K562 (cell line): ENCODE measurements around the gene RASSF3. TPM values are rescaled to one million over a fixed set of nuclear protein-coding genes. Genes with fewer than 3 reads are reported as not detected.

ENCODE experiments used
- EGR1 ChIP-seq: fragments of 450-650 bp; conservative IDR thresholded peaks from 2 replicates; pipeline ENCODE4 v1.6.1; 2017; ENCODE audit warnings: mild to moderate bottlenecking
- GABPB1 ChIP-seq: sonication (generic); formaldehyde crosslinking; IDR thresholded peaks from 2 replicates; pipeline ENCODE4 v1.8.0; 2022; ENCODE audit warnings: mild to moderate bottlenecking, missing genetic modification reagents
- RBM17 ChIP-seq: fragments of 200-400 bp; formaldehyde crosslinking; IDR thresholded peaks from 2 replicates; pipeline ENCODE4 v1.6.1; 2017; ENCODE audit warnings: low read depth, mild to moderate bottlenecking, low read length, borderline replicate concordance
- SRF ChIP-seq, 2 experiments: fragments of 250-450, 450-650 bp in 1 of 2; sonication (Bioruptor Pico) in 1 of 2; sonication (generic) in 1 of 2; formaldehyde crosslinking; IDR thresholded peaks; 2 replicates each; pipeline versions ENCODE4 v1.5.0 to v1.5.1; 2020 to 2022; ENCODE audit warnings: mild to moderate bottlenecking in 1 of 2, missing genetic modification reagents in 1 of 2
- SRSF9 ChIP-seq: fragments of 200-400 bp; formaldehyde crosslinking; IDR thresholded peaks from 2 replicates; pipeline ENCODE4 v1.6.1; 2017; ENCODE audit warnings: low read depth, low read length, borderline replicate concordance
- STAG1 ChIP-seq: sonication (generic); formaldehyde crosslinking; IDR thresholded peaks from 2 replicates; pipeline ENCODE4 v1.5.0; 2020; ENCODE audit warnings: missing genetic modification reagents, borderline replicate concordance
- ZNF263 ChIP-seq: sonication (generic); formaldehyde crosslinking; IDR thresholded peaks from 2 replicates; pipeline ENCODE4 v1.8.0; 2022; ENCODE audit warnings: mild to moderate bottlenecking, missing genetic modification reagents, borderline replicate concordance
- polyA plus RNA-seq, 8 experiments: library from polyadenylated mRNA; depleted of rRNA in 4 of 8; stranded (reverse) in 5 of 8; unstranded in 3 of 8; fragments of >200 nt; fragmentation: Nextera tagmentation in 2 of 8; fragmentation: Illumina TruSeq in 1 of 8; extraction: Ambion mirVana in 2 of 8; extraction: Trizol in 1 of 8; gene quantifications; 2 replicates each; pipeline versions ENCODE4 v1.2.1 to v1.2.3, GENCODE V29; 2011 to 2014; ENCODE audit warnings: inconsistent platforms in 1 of 8, missing spikeins in 1 of 8
- total RNA-seq, 7 experiments: library from RNA; depleted of rRNA in 6 of 7; stranded (reverse); fragments of >200 nt in 6 of 7; fragmentation: Illumina TruSeq in 2 of 7; extraction: Trizol in 2 of 7; gene quantifications; 2 replicates each; pipeline versions ENCODE4 v1.2.1 to v1.2.3, GENCODE V29; 2011 to 2021; ENCODE audit warnings: low replicate concordance in 1 of 7
- TF ChIP-seq, protein P1 (sequence below): sonication (generic); formaldehyde crosslinking; IDR thresholded peaks from 2 replicates; pipeline ENCODE4 v1.8.1; 2023; ENCODE audit warnings: missing genetic modification reagents, mild to moderate bottlenecking, borderline replicate concordance
- TF ChIP-seq, protein P2 (sequence below): fragments of 200-600 bp; sonication (generic); IDR thresholded peaks from one replicate; pipeline ENCODE4 v1.6.1; 2012; ENCODE audit warnings: mild to moderate bottlenecking, low read depth, low read length, inconsistent platforms

The RASSF3 gene
- total and polyA plus RNA-seq, 9 of the 15 experiments (the other 6 are each of a cell fraction or from before 2014, with no cell fraction given), result 3.7 to 39.2 (median 20.2) TPM

DNA sequence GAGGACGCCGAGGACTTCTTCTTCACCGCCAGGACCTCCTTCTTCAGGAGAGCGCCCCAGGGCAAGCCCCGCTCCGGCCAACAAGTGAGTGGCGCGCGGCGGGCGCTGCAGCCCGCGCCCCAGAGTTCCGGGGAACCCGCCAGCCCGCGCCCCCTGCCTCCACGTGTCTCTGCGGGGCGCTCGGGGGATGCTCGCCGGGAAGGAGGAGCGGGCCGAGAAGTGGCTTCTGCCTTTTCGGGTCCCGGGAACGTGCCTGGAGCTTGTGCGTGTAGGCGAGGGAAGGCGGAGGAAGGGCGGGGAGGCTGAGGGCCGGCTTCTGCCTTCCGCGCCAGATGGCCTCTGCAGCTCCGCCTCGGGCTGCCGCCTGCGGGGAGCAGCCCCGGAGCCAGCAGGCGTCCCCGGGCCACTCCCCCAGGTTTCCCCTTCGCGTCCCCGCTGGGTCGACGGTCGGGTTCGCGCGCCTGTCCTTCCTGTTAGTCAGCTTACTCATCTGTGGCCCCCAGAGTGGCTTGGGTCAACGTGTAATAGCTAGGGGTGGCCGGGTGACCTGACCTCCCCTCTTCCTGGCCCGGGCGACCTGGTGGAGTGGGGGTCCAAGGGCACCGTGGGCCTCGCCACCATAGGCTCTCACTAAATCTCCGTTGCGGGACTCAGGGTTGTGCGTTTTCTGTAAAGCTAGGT, 505 bp downstream of the RASSF3 start (continued):
- TF ChIP-seq, protein P1, sequence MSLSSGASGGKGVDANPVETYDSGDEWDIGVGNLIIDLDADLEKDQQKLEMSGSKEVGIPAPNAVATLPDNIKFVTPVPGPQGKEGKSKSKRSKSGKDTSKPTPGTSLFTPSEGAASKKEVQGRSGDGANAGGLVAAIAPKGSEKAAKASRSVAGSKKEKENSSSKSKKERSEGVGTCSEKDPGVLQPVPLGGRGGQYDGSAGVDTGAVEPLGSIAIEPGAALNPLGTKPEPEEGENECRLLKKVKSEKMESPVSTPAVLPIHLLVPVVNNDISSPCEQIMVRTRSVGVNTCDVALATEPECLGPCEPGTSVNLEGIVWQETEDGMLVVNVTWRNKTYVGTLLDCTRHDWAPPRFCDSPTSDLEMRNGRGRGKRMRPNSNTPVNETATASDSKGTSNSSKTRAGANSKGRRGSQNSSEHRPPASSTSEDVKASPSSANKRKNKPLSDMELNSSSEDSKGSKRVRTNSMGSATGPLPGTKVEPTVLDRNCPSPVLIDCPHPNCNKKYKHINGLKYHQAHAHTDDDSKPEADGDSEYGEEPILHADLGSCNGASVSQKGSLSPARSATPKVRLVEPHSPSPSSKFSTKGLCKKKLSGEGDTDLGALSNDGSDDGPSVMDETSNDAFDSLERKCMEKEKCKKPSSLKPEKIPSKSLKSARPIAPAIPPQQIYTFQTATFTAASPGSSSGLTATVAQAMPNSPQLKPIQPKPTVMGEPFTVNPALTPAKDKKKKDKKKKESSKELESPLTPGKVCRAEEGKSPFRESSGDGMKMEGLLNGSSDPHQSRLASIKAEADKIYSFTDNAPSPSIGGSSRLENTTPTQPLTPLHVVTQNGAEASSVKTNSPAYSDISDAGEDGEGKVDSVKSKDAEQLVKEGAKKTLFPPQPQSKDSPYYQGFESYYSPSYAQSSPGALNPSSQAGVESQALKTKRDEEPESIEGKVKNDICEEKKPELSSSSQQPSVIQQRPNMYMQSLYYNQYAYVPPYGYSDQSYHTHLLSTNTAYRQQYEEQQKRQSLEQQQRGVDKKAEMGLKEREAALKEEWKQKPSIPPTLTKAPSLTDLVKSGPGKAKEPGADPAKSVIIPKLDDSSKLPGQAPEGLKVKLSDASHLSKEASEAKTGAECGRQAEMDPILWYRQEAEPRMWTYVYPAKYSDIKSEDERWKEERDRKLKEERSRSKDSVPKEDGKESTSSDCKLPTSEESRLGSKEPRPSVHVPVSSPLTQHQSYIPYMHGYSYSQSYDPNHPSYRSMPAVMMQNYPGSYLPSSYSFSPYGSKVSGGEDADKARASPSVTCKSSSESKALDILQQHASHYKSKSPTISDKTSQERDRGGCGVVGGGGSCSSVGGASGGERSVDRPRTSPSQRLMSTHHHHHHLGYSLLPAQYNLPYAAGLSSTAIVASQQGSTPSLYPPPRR (CRISPR knock-in tag), result no peak; the same call in 1 of the 2 replicates
- 0 out of 2 replicates have a peak, but pooled peaks have one; percentile 20 for TF ChIP-seq GABPB1
- peak; percentile 17; the same call in 1 of the 2 replicates for TF ChIP-seq STAG1
- TF ChIP-seq, protein P2, sequence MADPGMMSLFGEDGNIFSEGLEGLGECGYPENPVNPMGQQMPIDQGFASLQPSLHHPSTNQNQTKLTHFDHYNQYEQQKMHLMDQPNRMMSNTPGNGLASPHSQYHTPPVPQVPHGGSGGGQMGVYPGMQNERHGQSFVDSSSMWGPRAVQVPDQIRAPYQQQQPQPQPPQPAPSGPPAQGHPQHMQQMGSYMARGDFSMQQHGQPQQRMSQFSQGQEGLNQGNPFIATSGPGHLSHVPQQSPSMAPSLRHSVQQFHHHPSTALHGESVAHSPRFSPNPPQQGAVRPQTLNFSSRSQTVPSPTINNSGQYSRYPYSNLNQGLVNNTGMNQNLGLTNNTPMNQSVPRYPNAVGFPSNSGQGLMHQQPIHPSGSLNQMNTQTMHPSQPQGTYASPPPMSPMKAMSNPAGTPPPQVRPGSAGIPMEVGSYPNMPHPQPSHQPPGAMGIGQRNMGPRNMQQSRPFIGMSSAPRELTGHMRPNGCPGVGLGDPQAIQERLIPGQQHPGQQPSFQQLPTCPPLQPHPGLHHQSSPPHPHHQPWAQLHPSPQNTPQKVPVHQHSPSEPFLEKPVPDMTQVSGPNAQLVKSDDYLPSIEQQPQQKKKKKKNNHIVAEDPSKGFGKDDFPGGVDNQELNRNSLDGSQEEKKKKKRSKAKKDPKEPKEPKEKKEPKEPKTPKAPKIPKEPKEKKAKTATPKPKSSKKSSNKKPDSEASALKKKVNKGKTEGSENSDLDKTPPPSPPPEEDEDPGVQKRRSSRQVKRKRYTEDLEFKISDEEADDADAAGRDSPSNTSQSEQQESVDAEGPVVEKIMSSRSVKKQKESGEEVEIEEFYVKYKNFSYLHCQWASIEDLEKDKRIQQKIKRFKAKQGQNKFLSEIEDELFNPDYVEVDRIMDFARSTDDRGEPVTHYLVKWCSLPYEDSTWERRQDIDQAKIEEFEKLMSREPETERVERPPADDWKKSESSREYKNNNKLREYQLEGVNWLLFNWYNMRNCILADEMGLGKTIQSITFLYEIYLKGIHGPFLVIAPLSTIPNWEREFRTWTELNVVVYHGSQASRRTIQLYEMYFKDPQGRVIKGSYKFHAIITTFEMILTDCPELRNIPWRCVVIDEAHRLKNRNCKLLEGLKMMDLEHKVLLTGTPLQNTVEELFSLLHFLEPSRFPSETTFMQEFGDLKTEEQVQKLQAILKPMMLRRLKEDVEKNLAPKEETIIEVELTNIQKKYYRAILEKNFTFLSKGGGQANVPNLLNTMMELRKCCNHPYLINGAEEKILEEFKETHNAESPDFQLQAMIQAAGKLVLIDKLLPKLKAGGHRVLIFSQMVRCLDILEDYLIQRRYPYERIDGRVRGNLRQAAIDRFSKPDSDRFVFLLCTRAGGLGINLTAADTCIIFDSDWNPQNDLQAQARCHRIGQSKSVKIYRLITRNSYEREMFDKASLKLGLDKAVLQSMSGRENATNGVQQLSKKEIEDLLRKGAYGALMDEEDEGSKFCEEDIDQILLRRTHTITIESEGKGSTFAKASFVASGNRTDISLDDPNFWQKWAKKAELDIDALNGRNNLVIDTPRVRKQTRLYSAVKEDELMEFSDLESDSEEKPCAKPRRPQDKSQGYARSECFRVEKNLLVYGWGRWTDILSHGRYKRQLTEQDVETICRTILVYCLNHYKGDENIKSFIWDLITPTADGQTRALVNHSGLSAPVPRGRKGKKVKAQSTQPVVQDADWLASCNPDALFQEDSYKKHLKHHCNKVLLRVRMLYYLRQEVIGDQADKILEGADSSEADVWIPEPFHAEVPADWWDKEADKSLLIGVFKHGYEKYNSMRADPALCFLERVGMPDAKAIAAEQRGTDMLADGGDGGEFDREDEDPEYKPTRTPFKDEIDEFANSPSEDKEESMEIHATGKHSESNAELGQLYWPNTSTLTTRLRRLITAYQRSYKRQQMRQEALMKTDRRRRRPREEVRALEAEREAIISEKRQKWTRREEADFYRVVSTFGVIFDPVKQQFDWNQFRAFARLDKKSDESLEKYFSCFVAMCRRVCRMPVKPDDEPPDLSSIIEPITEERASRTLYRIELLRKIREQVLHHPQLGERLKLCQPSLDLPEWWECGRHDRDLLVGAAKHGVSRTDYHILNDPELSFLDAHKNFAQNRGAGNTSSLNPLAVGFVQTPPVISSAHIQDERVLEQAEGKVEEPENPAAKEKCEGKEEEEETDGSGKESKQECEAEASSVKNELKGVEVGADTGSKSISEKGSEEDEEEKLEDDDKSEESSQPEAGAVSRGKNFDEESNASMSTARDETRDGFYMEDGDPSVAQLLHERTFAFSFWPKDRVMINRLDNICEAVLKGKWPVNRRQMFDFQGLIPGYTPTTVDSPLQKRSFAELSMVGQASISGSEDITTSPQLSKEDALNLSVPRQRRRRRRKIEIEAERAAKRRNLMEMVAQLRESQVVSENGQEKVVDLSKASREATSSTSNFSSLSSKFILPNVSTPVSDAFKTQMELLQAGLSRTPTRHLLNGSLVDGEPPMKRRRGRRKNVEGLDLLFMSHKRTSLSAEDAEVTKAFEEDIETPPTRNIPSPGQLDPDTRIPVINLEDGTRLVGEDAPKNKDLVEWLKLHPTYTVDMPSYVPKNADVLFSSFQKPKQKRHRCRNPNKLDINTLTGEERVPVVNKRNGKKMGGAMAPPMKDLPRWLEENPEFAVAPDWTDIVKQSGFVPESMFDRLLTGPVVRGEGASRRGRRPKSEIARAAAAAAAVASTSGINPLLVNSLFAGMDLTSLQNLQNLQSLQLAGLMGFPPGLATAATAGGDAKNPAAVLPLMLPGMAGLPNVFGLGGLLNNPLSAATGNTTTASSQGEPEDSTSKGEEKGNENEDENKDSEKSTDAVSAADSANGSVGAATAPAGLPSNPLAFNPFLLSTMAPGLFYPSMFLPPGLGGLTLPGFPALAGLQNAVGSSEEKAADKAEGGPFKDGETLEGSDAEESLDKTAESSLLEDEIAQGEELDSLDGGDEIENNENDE, result no peak
- TF ChIP-seq RBM17, result no peak
- 0 out of 4 replicates have a peak, but pooled peaks of 1 of the 2 experiments have one; percentile 36 for TF ChIP-seq SRF (CRISPR knock-in tag; IDR thresholded peaks at IDR 0.05)
- TF ChIP-seq EGR1, result peak; percentile 43
- no peak for TF ChIP-seq SRSF9
- TF ChIP-seq ZNF263, result no peak
